Hepatocyte (in vitro differentiated cells): ENCODE data around the gene ZNF436. TPM values are rescaled to one million over a fixed set of nuclear protein-coding genes. Genes with fewer than 3 reads are reported as not detected.
A peak's percentile ranks its signal among the peaks of the same experiment; 100 is the strongest.

Experiments
- DNase-seq: peaks from one replicate; pipeline ENCODE4 v3.0.0-alpha.2; 2016; ENCODE audit warnings: low spot score
- H2AFZ ChIP-seq: fragments of 200-600 bp; sonication (generic); 2 replicates; pipeline ENCODE4 v1.6.0; 2016; ENCODE audit warnings: antibody characterized with exemption, mild to moderate bottlenecking
- H3K27ac ChIP-seq: fragments of 200-600 bp; sonication (generic); 2 replicates; pipeline ENCODE4 v1.5.1; 2016; ENCODE audit warnings: mild to moderate bottlenecking
- H3K27me3 ChIP-seq: fragments of 200-600 bp; sonication (generic); 2 replicates; pipeline ENCODE4 v1.6.1; 2016
- H3K36me3 ChIP-seq: fragments of 200-600 bp; sonication (generic); replicated peaks from 2 replicates; pipeline ENCODE4 v1.5.1; 2016; ENCODE audit warnings: low read depth; ENCODE audit not compliant: insufficient read depth
- H3K4me1 ChIP-seq: fragments of 200-600 bp; sonication (generic); 2 replicates; pipeline ENCODE4 v1.5.1; 2016; ENCODE audit warnings: mild to moderate bottlenecking, moderate library complexity; ENCODE audit not compliant: insufficient read depth
- H3K4me2 ChIP-seq: fragments of 200-600 bp; sonication (generic); 2 replicates; pipeline ENCODE4 v1.6.0; 2016
- H3K4me3 ChIP-seq: fragments of 200-600 bp; sonication (generic); 2 replicates; pipeline ENCODE4 v1.5.1; 2016; ENCODE audit warnings: mild to moderate bottlenecking
- H3K79me2 ChIP-seq: fragments of 200-600 bp; sonication (generic); 2 replicates; pipeline ENCODE4 v1.6.0; 2017; ENCODE audit warnings: mild to moderate bottlenecking
- H3K9me2 ChIP-seq: fragments of 200-600 bp; sonication (generic); replicated peaks from 2 replicates; pipeline ENCODE4 v1.6.0; 2017; ENCODE audit warnings: mild to moderate bottlenecking; ENCODE audit not compliant: insufficient read depth
- H3K9me3 ChIP-seq: fragments of 200-600 bp; sonication (generic); 2 replicates; pipeline ENCODE4 v1.5.1; 2016; ENCODE audit warnings: low read depth, mild to moderate bottlenecking
- H4K20me1 ChIP-seq: fragments of 200-600 bp; sonication (generic); 2 replicates; pipeline ENCODE4 v1.6.0; 2016; ENCODE audit warnings: mild to moderate bottlenecking; ENCODE audit not compliant: insufficient read depth, poor library complexity, severe bottlenecking
- CTCF ChIP-seq: fragments of 200-600 bp; sonication (generic); IDR thresholded peaks from 2 replicates; pipeline ENCODE4 v1.5.1; 2016; ENCODE audit warnings: antibody characterized with exemption, mild to moderate bottlenecking; ENCODE audit not compliant: poor library complexity
- EZH2 ChIP-seq: fragments of 200-600 bp; sonication (generic); IDR thresholded peaks from 2 replicates; pipeline ENCODE4 v1.6.1; 2016; ENCODE audit warnings: antibody characterized with exemption, mild to moderate bottlenecking, borderline replicate concordance
- EZH2phosphoT487 ChIP-seq: fragments of 200-600 bp; sonication (generic); IDR thresholded peaks from one replicate; pipeline ENCODE4 v1.6.1; 2018; ENCODE audit warnings: antibody characterized with exemption, mild to moderate bottlenecking, low read depth, moderate library complexity; ENCODE audit not compliant: unreplicated experiment, severe bottlenecking
- WGBS: methylation state at CpG from one replicate; pipeline ENCODE4 v1.1.6; 2016; ENCODE audit warnings: low lambda C conversion rate; ENCODE audit errors: missing lambda C conversion rate; 5-methylcytosine and 5-hydroxymethylcytosine counted together
- polyA plus RNA-seq: library from polyadenylated mRNA; unstranded; fragments of >200 nt; fragmentation: Nextera tagmentation; extraction: Ambion mirVana; gene quantifications from 2 replicates; pipeline ENCODE4 v1.2.1, GENCODE V29; 2016
- total RNA-seq: library from RNA; depleted of rRNA; stranded (reverse); fragments of >200 nt; gene quantifications from 2 replicates; pipeline ENCODE4 v1.2.3, GENCODE V29; 2014

ZNF436 gene
- total and polyA plus RNA-seq, 2 experiments from 2014 or later = 7.5 to 15.5 TPM

- Histone ChIP-seq H3K4me1 (peaks cover 20% of the 10 kb centered on the region), H3K79me2 (no peaks in the 10 kb centered on the region), H2AFZ (no peak overlapping the region), H3K27ac (no peak overlapping the region), H3K9me3 (no peaks in the 10 kb centered on the region), H3K4me3 (no peak overlapping the region), H4K20me1 (no peaks in the 10 kb centered on the region), H3K27me3 (no peaks in the 10 kb centered on the region), H3K9me2 (no peaks in the 10 kb centered on the region), H3K4me2 (no peak overlapping the region), H3K36me3 (no peaks in the 10 kb centered on the region)
- WGBS = 100% methylated on average over 1 of the region's 1 CpG
- TF ChIP-seq EZH2phosphoT487 (no peak), CTCF (no peak), EZH2 (no peak)
- DNase-seq = no peak
Measured at GRCh38 chr1:23399229-23399628, 29.6 kb upstream of the ZNF436 start.

GRCh38 chr1:23397908-23398307 lies 28.3 kb upstream of the ZNF436 start:
- no peaks in the 10 kb centered on the region for H3K9me3 ChIP-seq
- 93% methylated on average over 7 of the region's 7 CpGs for WGBS
- no peak overlapping the region for H2AFZ ChIP-seq
- no peaks in the 10 kb centered on the region for H3K79me2 ChIP-seq
- H3K4me3 ChIP-seq = no peak overlapping the region
- peaks cover 15% of the 10 kb centered on the region for H3K4me1 ChIP-seq
- no peak for TF ChIP-seq CTCF
- TF ChIP-seq EZH2phosphoT487 = no peak
- TF ChIP-seq EZH2 = no peak
- no peaks in the 10 kb centered on the region for H3K27me3 ChIP-seq
- H3K9me2 ChIP-seq = no peaks in the 10 kb centered on the region
- no peak overlapping the region for H3K27ac ChIP-seq
- no peak overlapping the region for H3K4me2 ChIP-seq
- DNase-seq = no peak
- H4K20me1 ChIP-seq = no peaks in the 10 kb centered on the region
- H3K36me3 ChIP-seq = no peaks in the 10 kb centered on the region

- Histone ChIP-seq H2AFZ (no peak overlapping the region), H3K27ac (no peak overlapping the region)
- TF ChIP-seq EZH2phosphoT487 = no peak
- TF ChIP-seq CTCF = no peak
- TF ChIP-seq EZH2 = no peak
Measured at GRCh38 chr1:23396380-23396779, 26.7 kb upstream of the ZNF436 start.

GRCh38 chr1:23395849-23396248 lies 26.2 kb upstream of the ZNF436 start:
- no peak for DNase-seq
- Histone ChIP-seq H3K9me2 (no peaks in the 10 kb centered on the region), H3K4me3 (no peak overlapping the region), H3K9me3 (no peaks in the 10 kb centered on the region), H3K79me2 (no peaks in the 10 kb centered on the region), H2AFZ (no peak overlapping the region), H3K4me1 (peaks cover 10% of the 10 kb centered on the region), H3K4me2 (no peak overlapping the region), H3K27me3 (no peaks in the 10 kb centered on the region), H4K20me1 (no peaks in the 10 kb centered on the region), H3K36me3 (no peaks in the 10 kb centered on the region), H3K27ac (peak overlapping the region; percentile 84)
- WGBS = 84% methylated on average over 4 of the region's 4 CpGs
- TF ChIP-seq EZH2 = no peak
- no peak for TF ChIP-seq CTCF
- TF ChIP-seq EZH2phosphoT487 = no peak

More at GRCh38 chr1:23396380-23396779, 26.7 kb upstream of the ZNF436 start:
- Histone ChIP-seq H3K4me2 (no peak overlapping the region), H3K79me2 (no peaks in the 10 kb centered on the region), H3K9me2 (no peaks in the 10 kb centered on the region), H4K20me1 (no peaks in the 10 kb centered on the region), H3K4me3 (no peak overlapping the region), H3K9me3 (no peaks in the 10 kb centered on the region), H3K27me3 (no peaks in the 10 kb centered on the region), H3K4me1 (peaks cover 10% of the 10 kb centered on the region), H3K36me3 (no peaks in the 10 kb centered on the region)
- WGBS = 93% methylated on average over 2 of the region's 2 CpGs
- no peak for DNase-seq
